ENCODE data around the gene SRCIN1. TPM values are rescaled to one million over a fixed set of nuclear protein-coding genes. Genes with fewer than 3 reads are reported as not detected.
A peak's percentile ranks its signal among the peaks of the same experiment; 100 is the strongest.

Gene SRCIN1
- total RNA-seq, 1 donor from 2014 or later = 2.1 TPM

GRCh38 chr17:38511150-38512108, 94.3 kb downstream of the SRCIN1 start:
- no peak overlapping the region for H3K4me3 ChIP-seq (ENCODE audit: low read depth, low read length)
- no peak for DNase-seq (ENCODE audit: low read depth)
- TF ChIP-seq CTCF (conservative IDR thresholded peaks at IDR 0.05; ENCODE audit: low read depth, low read length) = no peak

- no peak for TF ChIP-seq CTCF (conservative IDR thresholded peaks at IDR 0.05; ENCODE audit: low read depth, low read length)
- H3K4me3 ChIP-seq (ENCODE audit: low read depth, low read length) = no peak overlapping the region
- no peak for DNase-seq (ENCODE audit: low read depth)
Measured at GRCh38 chr17:38510421-38511149, 95.2 kb downstream of the SRCIN1 start.

GRCh38 chr17:38509772-38510420, 95.9 kb downstream of the SRCIN1 start:
- TF ChIP-seq CTCF (conservative IDR thresholded peaks at IDR 0.05; ENCODE audit: low read depth, low read length) = no peak
- H3K4me3 ChIP-seq (ENCODE audit: low read depth, low read length) = peak overlapping the region; percentile 6
- no peak for DNase-seq (ENCODE audit: low read depth)

DNA sequence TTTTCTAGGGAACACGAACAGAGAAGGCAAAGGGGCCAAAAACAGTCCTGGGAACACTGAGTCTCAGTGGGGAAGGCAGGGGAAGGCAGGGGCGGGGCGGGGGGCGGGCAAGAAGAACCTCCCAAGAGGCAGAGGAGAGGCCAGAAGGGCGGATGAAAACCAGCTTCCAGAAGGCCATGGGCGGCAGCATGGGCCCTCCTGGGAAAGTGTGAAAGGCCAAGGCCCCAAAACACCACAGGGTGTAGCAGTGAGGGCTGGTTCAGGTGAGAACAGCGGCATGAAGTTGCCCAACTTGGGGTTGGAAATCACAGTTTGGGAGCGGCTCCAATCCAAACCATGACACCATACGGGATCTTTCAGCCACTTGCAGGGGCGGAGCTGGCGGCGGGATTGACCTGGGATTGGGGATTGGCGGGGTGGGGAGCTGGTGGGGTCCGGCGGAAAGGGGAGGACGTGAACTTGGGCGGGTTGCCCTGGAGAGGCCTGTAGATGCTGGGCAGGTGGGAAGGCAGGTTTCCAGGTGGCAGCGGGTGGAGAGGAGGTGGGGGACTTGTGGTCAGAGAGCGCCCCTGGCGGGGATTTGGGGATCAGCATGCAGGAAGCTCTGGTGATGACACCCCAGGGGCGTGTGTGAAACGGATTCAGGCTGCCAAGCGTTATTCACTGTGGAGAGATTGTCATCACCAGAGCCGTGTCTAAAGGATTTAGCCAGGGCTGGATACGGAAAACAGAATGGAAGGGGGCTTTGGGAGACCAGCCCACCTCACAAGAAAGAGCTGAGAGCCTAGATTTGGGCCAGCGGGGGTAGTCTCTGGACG, 96.6 kb downstream of the SRCIN1 start:
- H3K4me3 ChIP-seq (ENCODE audit: low read depth, low read length) = no peak overlapping the region
- peak; percentile 10 for DNase-seq (ENCODE audit: low read depth)
- TF ChIP-seq CTCF (conservative IDR thresholded peaks at IDR 0.05; ENCODE audit: low read depth, low read length) = peak; percentile 79

GRCh38 chr17:38508570-38508950, 97.2 kb downstream of the SRCIN1 start:
- no peak overlapping the region for H3K4me3 ChIP-seq (ENCODE audit: low read depth, low read length)
- DNase-seq (ENCODE audit: low read depth) = no peak
- no peak for TF ChIP-seq CTCF (conservative IDR thresholded peaks at IDR 0.05; ENCODE audit: low read depth, low read length)

GRCh38 chr17:38507921-38508569, 97.7 kb downstream of the SRCIN1 start:
- no peak for TF ChIP-seq CTCF (conservative IDR thresholded peaks at IDR 0.05; ENCODE audit: low read depth, low read length)
- no peak overlapping the region for H3K4me3 ChIP-seq (ENCODE audit: low read depth, low read length)
- DNase-seq (ENCODE audit: low read depth) = no peak

Measured in epithelial cell of proximal tubule (primary cell).